H1 (cell line): ENCODE results near the gene USP53. TPM values are rescaled to one million over a fixed set of nuclear protein-coding genes. Genes with fewer than 3 reads are reported as not detected.
A peak's percentile ranks its signal among the peaks of the same experiment; 100 is the strongest.

Experiments
- BRCA1 ChIP-seq: IDR thresholded peaks from 2 replicates; pipeline ENCODE4 v1.6.1; 2012; ENCODE audit warnings: low read depth, low read length, improper control_type of control experiment
- CHD1 ChIP-seq: IDR thresholded peaks from 2 replicates; pipeline ENCODE4 v1.6.1; 2012; ENCODE audit warnings: low read depth, low read length, improper control_type of control experiment
- CTBP2 ChIP-seq: IDR thresholded peaks from 2 replicates; pipeline ENCODE4 v1.7.0; 2011; ENCODE audit warnings: borderline replicate concordance, mild to moderate bottlenecking, moderate library complexity, mixed read lengths, low read length; ENCODE audit not compliant: insufficient read depth, insufficient read length
- GTF2F1 ChIP-seq: IDR thresholded peaks from 2 replicates; pipeline ENCODE4 v1.6.1; 2012; ENCODE audit warnings: low read depth, low read length, improper control_type of control experiment, borderline replicate concordance
- JUN ChIP-seq: IDR thresholded peaks from 2 replicates; pipeline ENCODE4 v1.6.1; 2011; ENCODE audit warnings: low read depth, mild to moderate bottlenecking, improper control_type of control experiment, low read length
- JUND ChIP-seq: IDR thresholded peaks from 2 replicates; pipeline ENCODE4 v1.6.1; 2011; ENCODE audit warnings: mild to moderate bottlenecking, improper control_type of control experiment, low read length
- PHF8 ChIP-seq: fragments of 200-600 bp; sonication (generic); conservative IDR thresholded peaks from 2 replicates; pipeline ENCODE4 v1.7.1; 2012; ENCODE audit warnings: low read depth, mild to moderate bottlenecking, inconsistent platforms, low read length, moderate library complexity
- RAD21 ChIP-seq, 2 experiments: IDR thresholded peaks in 1 of 2; conservative IDR thresholded peaks in 1 of 2; 2 replicates each; pipeline ENCODE4 v1.6.1; 2011; ENCODE audit warnings: low read depth in 2 of 2, low read length in 2 of 2, improper control_type of control experiment in 1 of 2, inconsistent platforms in 1 of 2, mild to moderate bottlenecking in 1 of 2, moderate library complexity in 1 of 2
- RNF2 ChIP-seq: fragments of 200-900, 300-1000 bp; sonication (generic); IDR thresholded peaks from 2 replicates; pipeline ENCODE4 v1.7.1; 2016; ENCODE audit warnings: borderline replicate concordance, low read depth, mild to moderate bottlenecking, antibody characterized with exemption, low read length; ENCODE audit not compliant: poor library complexity, severe bottlenecking; ENCODE audit errors: missing control alignments
- SAP30 ChIP-seq: fragments of 300-600 bp; sonication (generic); IDR thresholded peaks from 2 replicates; pipeline ENCODE4 v1.7.1; 2012; ENCODE audit warnings: low read length, moderate library complexity, mild to moderate bottlenecking, inconsistent platforms; ENCODE audit not compliant: insufficient read depth, insufficient replicate concordance
- SIRT6 ChIP-seq: IDR thresholded peaks from one replicate; pipeline ENCODE4 v1.7.1; 2012; ENCODE audit warnings: low read length, inconsistent platforms
- SP4 ChIP-seq: IDR thresholded peaks from 2 replicates; pipeline ENCODE4 v1.6.1; 2012; ENCODE audit warnings: low read length, inconsistent platforms
- TBP ChIP-seq: IDR thresholded peaks from 2 replicates; pipeline ENCODE4 v1.6.1; 2011; ENCODE audit warnings: low read depth, low read length, improper control_type of control experiment
- YY1 ChIP-seq: IDR thresholded peaks from 2 replicates; pipeline ENCODE4 v1.6.1; 2011; ENCODE audit warnings: low read depth, mild to moderate bottlenecking, low read length
- polyA plus RNA-seq, 7 experiments: library from polyadenylated mRNA; depleted of rRNA in 3 of 7; stranded (reverse) in 5 of 7; unstranded in 2 of 7; fragments of >200 nt in 5 of 7; fragments of 200-250 nt in 2 of 7; gene quantifications; 1 replicate in 5 of 7; 2 replicates in 1 of 7; 4 replicates in 1 of 7; pipeline versions ENCODE4 v1.2.1 to v1.2.3, GENCODE V29; 2011 to 2013; ENCODE audit warnings: missing spikeins in 2 of 7, mixed read lengths in 2 of 7
- total RNA-seq: library from RNA; stranded (reverse); fragmentation: NEBNext Ultra II Directional; extraction: Animal tissue kit (Norgen Biotek cat#: 25700); gene quantifications from 2 replicates; pipeline ENCODE4 v1.2.1, GENCODE V29; 2021

The USP53 gene
- total and polyA plus RNA-seq, 2 of the 8 experiments (the other 6 are each of a cell fraction or from before 2014, with no cell fraction given) = 2.9 to 14.9 TPM

- TF ChIP-seq JUND (peak; percentile 70), SAP30 (peak; percentile 54), SP4 (peak; percentile 5; the same call in 1 of the 2 replicates), JUN (no peak), CTBP2 (no peak), CHD1 (no peak), RNF2 (no peak), GTF2F1 (no peak), TBP (no peak; the same call in none of the 2 replicates), PHF8 (0 out of 2 replicates have a peak, but pooled peaks have one; percentile 30), BRCA1 (no peak), RAD21 (IDR thresholded peaks at IDR 0.05 in 1 of 2, conservative IDR thresholded peaks at IDR 0.05 in 1 of 2; ENCODE audit: low read depth in 2 of 2, low read length in 2 of 2) (peak; percentile 26 to 50; a peak in 3 of 4 replicates), YY1 (no peak), SIRT6 (no peak)
Observed at GRCh38 chr4:119212964-119213606, 572 bp downstream of the USP53 start (continued).
